ENCODE data around the gene ETV3.
"Not testable (repeated sequence)": the region's sequence is repeated elsewhere in the genome, so short reads cannot be mapped to it uniquely, and the experiment has no call there.

The ETV3 gene

GRCh38 chr1:157112186-157112867 is 25.9 kb downstream of the ETV3 start:
- DNase-seq (ENCODE audit: low read depth in 3 of 3): no peak

- no peak for DNase-seq (ENCODE audit: low read depth in 3 of 3)
Observed at GRCh38 chr1:157111396-157112165, 26.6 kb downstream of the ETV3 start.

- DNase-seq (ENCODE audit: low read depth in 3 of 3): no peak
Observed at GRCh38 chr1:157110686-157111085, 27.5 kb downstream of the ETV3 start.

- no peak for DNase-seq (ENCODE audit: low read depth in 3 of 3)
Observed at GRCh38 chr1:157110003-157110402, 28.2 kb downstream of the ETV3 start.

- DNase-seq (ENCODE audit: low read depth in 3 of 3): no peak
Observed at GRCh38 chr1:157108448-157108847, 29.7 kb downstream of the ETV3 start.

GRCh38 chr1:157107702-157108101 is 30.5 kb downstream of the ETV3 start:
- no peak for DNase-seq (ENCODE audit: low read depth in 3 of 3)

GRCh38 chr1:157106813-157107189 is 31.4 kb downstream of the ETV3 start:
- no peak for DNase-seq (ENCODE audit: low read depth in 3 of 3)

GRCh38 chr1:157105988-157106812 is 32.0 kb downstream of the ETV3 start:
- DNase-seq (ENCODE audit: low read depth in 3 of 3): peak in 1 of 3 experiments; percentile 17

GRCh38 chr1:157105298-157105987 is 32.8 kb downstream of the ETV3 start:
- no peak for DNase-seq (ENCODE audit: low read depth in 3 of 3)

- DNase-seq (ENCODE audit: low read depth in 3 of 3): no peak
Observed at GRCh38 chr1:157104598-157105293, 33.4 kb downstream of the ETV3 start.

- no peak for DNase-seq (ENCODE audit: low read depth in 3 of 3)
Observed at GRCh38 chr1:157103268-157103667, 34.9 kb downstream of the ETV3 start.

- no peak for DNase-seq (ENCODE audit: low read depth in 3 of 3)
Observed at GRCh38 chr1:157101149-157101548, 37.0 kb downstream of the ETV3 start.

- DNase-seq (ENCODE audit: low read depth in 3 of 3): no peak
Observed at GRCh38 chr1:157099633-157100009, 38.6 kb downstream of the ETV3 start, which contains the start of gene ETV3L. ETV3L (minus strand) TSS chr1:157099808; CDS start chr1:157099523, 285 bp downstream.

GRCh38 chr1:157098987-157099632 is 39.1 kb downstream of the ETV3 start:
- DNase-seq (ENCODE audit: low read depth in 3 of 3): not testable (repeated sequence)

- DNase-seq (ENCODE audit: low read depth in 3 of 3): no peak
Observed at GRCh38 chr1:157098519-157098918, 39.7 kb downstream of the ETV3 start.

- no peak for DNase-seq (ENCODE audit: low read depth in 3 of 3)
Observed at GRCh38 chr1:157097692-157098091, 40.5 kb downstream of the ETV3 start.

- no peak for DNase-seq (ENCODE audit: low read depth in 3 of 3)
Observed at GRCh38 chr1:157096881-157097280, 41.3 kb downstream of the ETV3 start.

- DNase-seq (ENCODE audit: low read depth in 3 of 3): no peak
Observed at GRCh38 chr1:157095551-157095950, 42.6 kb downstream of the ETV3 start.

- no peak for DNase-seq (ENCODE audit: low read depth in 3 of 3)
Observed at GRCh38 chr1:157095091-157095490, 43.1 kb downstream of the ETV3 start.

GRCh38 chr1:157092831-157093230 is 45.4 kb downstream of the ETV3 start:
- DNase-seq (ENCODE audit: low read depth in 3 of 3): no peak
